Right renal cortex interstitium (tissue), 3 donors: ENCODE results near the gene SLC2A6. TPM values are rescaled to one million over a fixed set of nuclear protein-coding genes. Genes with fewer than 3 reads are reported as not detected.
A peak's percentile ranks its signal among the peaks of the same experiment; 100 is the strongest.
"Not testable (repeated sequence)": the region's sequence is repeated elsewhere in the genome, so short reads cannot be mapped to it uniquely, and the experiment has no call there.

Experiments used
- DNase-seq, 3 donors: peaks; one replicate each; pipeline ENCODE4 v3.0.0-alpha.2; 2013; ENCODE audit warnings: low read depth in 3 of 3, low spot score in 2 of 3
- polyA plus RNA-seq, 3 donors: library from polyadenylated mRNA; unstranded; fragments of 120-200 nt; gene quantifications; one replicate each; pipeline ENCODE4 v1.2.1, GENCODE V29; 2013; ENCODE audit not compliant: insufficient read length in 3 of 3

Gene SLC2A6
- polyA plus RNA-seq, 3 donors = 0.82 to 1.4 (median 1.0) TPM

DNA sequence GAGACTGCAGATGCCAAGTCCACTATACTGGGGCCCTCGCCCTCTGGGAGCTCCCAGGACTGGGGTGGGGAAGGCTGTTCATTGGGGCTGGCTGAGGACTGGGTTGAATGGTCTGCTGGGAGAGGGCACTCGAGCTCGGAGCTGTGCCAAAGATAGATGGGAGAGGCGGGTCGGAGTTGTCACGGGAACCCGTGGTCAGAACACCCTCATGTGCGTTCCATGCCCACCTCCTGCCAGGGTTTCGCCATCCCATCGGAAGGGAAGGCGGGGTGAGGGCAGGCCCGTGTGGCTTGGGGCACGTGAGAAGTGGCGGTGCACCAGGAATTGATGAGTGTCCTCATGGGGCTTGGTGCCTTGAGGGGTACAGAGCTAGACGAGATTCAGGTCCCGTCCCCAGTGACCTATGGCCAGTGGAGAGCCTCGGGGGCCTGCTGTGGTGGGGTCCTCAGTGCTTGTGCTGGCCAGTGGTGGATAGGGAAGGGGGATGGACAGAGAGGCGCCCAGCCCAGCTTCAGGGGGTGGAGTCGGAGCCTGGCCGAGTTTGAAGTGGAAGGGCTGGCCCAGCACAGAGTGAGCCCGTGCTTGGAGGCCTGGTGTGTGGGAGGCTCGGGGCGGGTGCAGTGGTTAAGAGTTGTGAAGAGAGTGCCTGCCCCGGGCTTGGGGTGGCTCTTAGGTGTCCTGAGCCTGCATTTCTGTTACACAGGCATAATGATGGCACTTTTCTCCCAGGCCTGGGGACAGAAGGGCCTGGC lies 14.9 kb downstream of the SLC2A6 start:
- no peak for DNase-seq

GRCh38 chr9:133463234-133463863 lies 15.6 kb downstream of the SLC2A6 start:
- DNase-seq = no peak

DNA sequence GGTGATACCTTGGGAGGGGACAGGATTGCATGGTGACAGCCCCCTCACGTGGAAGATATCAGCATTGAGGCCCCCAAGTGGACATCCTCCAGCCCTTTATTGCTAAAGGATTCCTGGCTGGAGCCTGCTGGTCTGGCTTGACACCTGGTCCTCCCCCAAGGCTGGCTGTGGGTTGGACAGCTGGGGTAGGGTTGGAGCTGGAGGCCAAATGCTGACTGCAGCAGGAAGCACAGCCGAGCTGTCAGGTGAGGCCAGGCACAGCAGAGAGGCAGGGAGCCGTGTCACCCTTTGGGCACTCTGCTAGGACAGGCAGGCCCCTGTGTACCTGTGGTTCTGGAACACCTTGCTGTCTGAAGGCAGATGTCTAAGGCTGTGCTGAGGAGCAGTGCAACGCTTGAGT lies 16.9 kb downstream of the SLC2A6 start:
- no peak for DNase-seq

DNA sequence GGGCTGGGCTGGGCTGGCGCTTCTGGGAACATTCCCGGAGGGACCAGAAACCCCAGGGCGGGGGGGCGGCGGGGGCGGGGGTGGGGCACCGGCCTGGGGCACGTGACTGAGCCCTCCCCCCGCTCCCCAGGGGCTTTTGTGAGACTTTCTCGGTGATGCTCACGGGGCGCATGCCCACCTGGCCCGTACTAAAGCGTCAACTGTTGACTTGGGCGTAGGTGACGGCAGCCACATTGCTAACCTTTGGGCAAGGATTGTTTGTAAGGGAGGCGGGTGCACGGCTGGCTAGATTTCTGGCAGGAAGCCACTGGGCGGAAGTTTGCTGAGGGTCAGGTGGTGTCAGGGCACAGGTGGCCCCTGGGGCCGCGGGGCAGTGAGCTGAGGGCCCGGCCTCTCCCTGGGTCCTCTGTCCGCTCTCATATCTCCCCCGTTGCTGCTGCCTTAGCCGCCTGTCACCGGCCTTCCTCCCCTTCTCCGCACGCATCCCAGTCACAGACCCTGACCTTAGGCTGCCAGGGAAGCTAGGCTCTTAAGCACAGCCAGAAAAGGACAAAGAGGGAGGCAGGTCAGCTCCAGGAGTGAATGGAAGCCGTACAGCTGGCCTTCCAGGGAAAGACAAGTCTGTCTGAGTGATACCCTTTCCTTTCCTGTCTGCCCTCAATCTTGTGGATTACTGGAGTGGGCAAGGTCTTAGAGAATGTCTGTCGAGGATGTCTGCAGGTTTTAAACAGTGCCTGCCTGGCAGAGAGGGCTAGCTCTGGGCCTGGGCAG lies 18.3 kb downstream of the SLC2A6 start:
- DNase-seq = peak in 1 of 3 donors; percentile 32

GRCh38 chr9:133459476-133460404 lies 19.2 kb downstream of the SLC2A6 start, which contains the start of gene CACFD1:
Gene CACFD1, plus strand, starts transcription at chr9:133459978. Its CDS starts 89 bp downstream, at chr9:133460067.
- DNase-seq = peak; percentile 84 to 91 (median 90)

- DNase-seq = no peak
Measured at GRCh38 chr9:133458643-133459312, 20.1 kb downstream of the SLC2A6 start.

- no peak for DNase-seq
Measured at GRCh38 chr9:133457748-133458147, 21.2 kb downstream of the SLC2A6 start.

DNA sequence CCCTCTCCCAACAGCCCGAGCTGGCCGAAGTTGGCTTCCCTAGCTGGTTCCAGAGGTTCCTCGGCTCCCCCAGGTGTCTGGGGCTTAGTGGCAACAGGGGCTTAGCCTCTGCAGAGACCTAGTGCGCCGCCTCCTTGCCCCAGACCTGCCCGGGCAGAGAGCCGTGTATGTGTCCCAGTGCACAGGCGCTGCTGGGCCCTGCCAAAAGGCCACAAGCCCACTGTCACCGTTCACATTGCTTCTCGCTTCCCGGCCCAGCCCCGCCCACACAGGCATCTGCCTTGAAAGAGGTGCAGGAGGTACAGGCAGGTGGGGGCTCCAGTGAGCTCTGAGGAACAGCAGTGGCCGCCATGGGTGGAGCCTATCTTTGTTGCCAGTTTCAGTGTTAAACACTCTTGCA lies 21.7 kb downstream of the SLC2A6 start:
- DNase-seq = no peak

GRCh38 chr9:133456409-133456808 lies 22.5 kb downstream of the SLC2A6 start:
- no peak for DNase-seq

DNA sequence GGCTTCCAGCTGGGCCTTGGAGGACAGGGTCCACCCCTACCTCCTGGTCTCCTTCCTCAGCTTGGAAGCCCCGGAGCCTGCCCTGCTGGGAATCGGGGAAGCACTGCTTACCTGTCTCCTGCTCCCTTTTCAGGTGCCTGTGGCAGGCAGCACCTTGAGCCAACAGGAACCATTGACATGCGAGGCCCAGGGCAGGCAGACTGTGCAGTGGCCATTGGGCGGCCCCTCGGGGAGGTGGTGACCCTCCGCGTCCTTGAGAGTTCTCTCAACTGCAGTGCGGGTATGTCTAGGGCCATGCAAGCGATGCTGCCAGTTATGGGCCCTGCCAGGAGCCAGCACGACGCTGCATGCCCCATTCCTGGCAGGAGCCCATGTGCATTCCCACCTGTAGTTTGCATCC lies 23.0 kb downstream of the SLC2A6 start:
- DNase-seq = no peak

DNA sequence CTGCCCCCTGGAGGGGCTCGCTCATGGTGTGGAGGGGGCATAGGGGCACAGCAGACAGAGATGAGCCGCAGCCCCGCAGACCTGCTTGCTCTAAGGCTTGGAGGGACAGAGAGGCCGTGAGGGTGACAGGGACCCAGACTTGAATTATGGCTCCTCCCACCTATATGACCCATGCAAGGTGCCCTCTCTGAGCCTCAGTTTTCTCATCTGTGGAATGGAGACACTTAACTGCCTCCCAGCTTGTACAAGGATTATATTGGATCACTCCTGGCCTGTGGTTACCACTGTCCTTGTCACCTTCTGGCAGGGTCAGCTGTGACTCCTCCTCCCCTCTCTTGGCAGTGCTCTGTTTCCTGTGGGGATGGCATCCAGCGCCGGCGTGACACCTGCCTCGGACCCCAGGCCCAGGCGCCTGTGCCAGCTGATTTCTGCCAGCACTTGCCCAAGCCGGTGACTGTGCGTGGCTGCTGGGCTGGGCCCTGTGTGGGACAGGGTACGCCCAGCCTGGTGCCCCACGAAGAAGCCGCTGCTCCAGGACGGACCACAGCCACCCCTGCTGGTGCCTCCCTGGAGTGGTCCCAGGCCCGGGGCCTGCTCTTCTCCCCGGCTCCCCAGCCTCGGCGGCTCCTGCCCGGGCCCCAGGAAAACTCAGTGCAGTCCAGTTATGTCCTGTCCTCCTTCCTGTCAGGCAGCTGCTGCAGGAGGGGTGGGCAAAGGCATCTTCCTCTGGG lies 23.8 kb downstream of the SLC2A6 start:
- DNase-seq = no peak

DNA sequence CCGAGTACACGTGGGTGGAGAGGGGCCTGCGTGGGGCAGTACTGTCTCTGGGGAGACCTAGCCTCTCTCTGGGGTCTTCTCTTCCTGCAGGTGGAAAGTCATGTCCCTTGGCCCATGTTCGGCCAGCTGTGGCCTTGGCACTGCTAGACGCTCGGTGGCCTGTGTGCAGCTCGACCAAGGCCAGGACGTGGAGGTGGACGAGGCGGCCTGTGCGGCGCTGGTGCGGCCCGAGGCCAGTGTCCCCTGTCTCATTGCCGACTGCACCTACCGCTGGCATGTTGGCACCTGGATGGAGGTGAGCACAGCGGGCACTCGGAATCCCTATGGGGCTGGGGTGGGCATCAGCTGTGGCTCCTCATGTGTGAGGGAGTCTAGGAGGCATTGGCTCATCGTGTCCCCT lies 24.6 kb downstream of the SLC2A6 start:
- DNase-seq = no peak

DNA sequence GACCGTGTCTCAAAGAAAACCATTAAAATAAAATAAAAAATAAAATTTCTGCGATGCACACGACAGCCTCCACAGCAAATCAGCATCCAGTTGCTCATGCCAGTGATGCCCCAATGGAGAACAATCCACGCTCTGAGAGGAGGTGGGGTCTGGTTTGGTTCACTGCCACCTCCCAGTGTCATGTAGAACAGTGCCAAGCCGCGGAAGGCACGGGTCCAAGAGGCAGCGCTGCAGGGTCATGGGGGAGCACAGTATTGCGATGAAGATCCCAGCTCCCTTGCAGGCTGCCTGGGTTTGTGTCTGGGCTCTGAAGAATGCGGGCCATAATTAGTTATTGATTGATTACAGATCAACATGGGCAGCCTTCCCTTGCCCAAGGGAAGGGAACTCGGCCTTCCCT lies 25.2 kb downstream of the SLC2A6 start:
- DNase-seq = no peak

DNA sequence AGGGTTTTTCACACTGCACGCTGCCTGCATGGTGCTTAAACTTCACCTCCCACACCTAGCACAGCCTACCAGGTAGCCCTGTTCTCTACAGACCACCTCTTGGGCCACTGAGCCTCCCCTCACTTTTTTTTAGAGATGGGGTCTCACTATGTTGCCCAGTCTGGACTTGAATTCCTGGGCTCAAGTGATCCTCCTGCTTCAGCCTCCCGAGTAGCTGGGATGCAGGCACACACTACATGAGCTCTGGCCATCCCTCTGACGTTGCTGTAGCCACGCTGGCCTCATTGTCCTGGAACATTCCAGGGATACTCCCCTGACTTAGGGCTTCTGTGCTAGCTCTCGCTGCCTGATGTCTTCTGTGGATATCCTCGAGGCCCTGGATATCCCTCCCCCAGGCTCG lies 26.3 kb downstream of the SLC2A6 start:
- DNase-seq = no peak

GRCh38 chr9:133451865-133452264 lies 27.0 kb downstream of the SLC2A6 start:
- DNase-seq = not testable (repeated sequence)

DNA sequence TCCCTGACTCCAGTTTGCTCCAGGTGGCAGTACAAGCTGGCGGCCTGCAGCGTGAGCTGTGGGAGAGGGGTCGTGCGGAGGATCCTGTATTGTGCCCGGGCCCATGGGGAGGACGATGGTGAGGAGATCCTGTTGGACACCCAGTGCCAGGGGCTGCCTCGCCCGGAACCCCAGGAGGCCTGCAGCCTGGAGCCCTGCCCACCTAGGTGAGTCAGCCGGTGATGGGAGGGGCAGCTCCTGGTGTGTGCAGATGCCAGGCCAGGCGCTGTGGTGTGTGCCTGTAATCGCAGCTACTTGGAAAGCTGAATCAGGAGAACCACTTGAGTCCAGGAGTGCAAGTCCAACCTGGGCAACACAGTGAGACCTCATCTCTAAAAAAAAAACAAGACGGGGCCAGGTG lies 29.1 kb downstream of the SLC2A6 start:
- DNase-seq = no peak

DNA sequence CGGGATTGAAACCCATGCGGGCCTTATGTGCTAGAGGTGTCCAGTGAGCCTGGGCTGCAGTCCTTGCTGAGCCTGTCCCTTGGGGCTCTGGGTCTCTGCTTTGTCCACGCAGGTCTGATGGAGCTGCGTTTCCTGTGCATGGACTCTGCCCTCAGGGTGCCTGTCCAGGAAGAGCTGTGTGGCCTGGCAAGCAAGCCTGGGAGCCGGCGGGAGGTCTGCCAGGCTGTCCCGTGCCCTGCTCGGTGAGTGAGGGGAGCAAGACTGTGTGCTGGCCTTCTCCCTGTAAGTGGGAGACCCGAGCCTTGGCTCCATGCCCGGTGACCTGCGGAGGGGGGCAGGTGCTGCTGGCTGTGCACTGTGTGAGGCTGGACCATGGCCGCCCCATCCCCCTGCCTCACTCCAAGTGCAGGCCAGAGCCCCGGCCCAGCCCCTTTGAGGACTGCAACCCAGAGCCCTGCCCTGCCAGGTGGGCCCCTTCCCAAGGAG lies 30.4 kb downstream of the SLC2A6 start:
- DNase-seq = no peak

DNA sequence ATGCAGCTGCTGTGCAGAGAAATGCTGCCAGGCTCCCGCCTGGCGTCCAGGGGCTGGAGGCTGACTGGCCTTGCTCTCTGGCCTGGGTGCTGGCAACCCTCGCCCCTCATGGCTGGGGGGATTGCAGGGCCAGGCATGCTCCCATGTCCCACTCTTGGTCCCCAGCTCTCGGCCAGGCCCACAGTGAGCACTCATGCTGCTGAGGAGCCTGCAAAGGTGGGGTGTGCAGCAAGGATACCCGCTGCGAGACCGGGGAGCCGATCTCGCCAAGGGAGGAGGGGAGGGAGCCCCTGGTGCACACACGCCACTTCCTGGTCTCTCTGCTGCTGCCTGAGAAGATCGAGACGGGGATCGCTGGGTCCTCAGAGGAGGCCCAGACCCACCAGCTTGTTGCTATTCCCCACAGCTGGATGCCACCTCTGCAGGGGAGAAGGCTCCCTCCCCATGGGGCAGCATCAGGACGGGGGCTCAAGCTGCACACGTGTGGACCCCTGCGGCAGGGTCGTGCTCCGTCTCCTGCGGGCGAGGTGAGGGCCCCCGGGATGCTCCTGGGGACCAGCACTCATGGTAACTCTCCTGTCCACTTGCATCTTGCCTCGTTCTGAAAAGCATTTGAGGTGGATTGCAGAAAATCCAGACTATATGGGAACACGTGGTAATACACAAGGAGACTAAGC lies 33.5 kb downstream of the SLC2A6 start:
- no peak for DNase-seq

DNA sequence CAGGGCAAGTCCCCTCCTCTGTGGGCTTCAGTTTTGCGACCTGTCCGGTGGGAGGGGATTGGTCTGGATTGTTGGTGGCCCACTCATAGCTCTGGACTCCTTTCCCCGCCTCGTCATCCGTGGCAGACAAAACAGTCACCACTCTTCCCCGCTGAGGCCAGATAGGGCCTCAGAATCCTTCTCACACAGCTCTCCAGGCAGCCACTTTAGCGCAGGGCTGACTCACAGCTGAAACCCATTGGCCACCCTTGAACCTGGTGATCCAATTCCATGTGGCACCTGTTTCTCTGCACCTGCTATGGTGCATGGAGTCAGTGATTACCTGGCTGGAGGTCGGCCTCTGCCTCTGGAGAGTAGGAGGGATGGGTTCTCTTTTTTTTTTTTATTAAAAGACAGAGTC lies 34.9 kb downstream of the SLC2A6 start:
- no peak for DNase-seq
